Measurements from ENCODE around the gene UQCR11.
"Not testable (repeated sequence)": the region's sequence is repeated elsewhere in the genome, so short reads cannot be mapped to it uniquely, and the experiment has no call there.

The UQCR11 gene

GRCh38 chr19:1646659-1647453, 41.6 kb upstream of the UQCR11 start:
- no peak for TF ChIP-seq CTCF (IDR thresholded peaks at IDR 0.05; ENCODE audit: insufficient read depth, low read depth, low read length, missing control alignments)
- no peak for DNase-seq (ENCODE audit: low read depth)
- H3K4me3 ChIP-seq (ENCODE audit: low read depth, low read length) = peak overlapping the region; percentile 72

GRCh38 chr19:1646149-1646548, 40.9 kb upstream of the UQCR11 start:
- no peak for DNase-seq (ENCODE audit: low read depth)
- H3K4me3 ChIP-seq (ENCODE audit: low read depth, low read length) = no peak overlapping the region
- no peak for TF ChIP-seq CTCF (IDR thresholded peaks at IDR 0.05; ENCODE audit: insufficient read depth, low read depth, low read length, missing control alignments)

DNA sequence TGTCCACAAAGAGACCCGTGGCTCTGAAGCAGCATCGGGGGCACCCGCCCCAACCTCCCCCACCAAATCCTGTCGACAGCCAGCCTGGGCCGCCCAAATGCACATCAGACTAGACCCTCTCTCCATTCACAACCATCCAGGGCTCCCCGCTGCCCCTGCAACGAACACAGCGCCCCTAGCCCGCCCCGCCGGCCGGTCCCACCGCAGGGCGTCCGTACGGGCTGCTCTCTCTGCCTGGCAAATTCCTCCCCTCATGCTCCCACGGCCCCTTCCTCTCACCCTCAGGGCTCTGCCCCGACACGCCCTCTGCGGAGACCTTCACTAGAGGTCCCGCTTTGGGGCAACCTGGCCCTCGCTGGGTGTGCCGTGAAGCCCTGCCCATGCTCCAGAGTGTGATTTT, 40.0 kb upstream of the UQCR11 start:
- no peak for TF ChIP-seq CTCF (IDR thresholded peaks at IDR 0.05; ENCODE audit: insufficient read depth, low read depth, low read length, missing control alignments)
- no peak overlapping the region for H3K4me3 ChIP-seq (ENCODE audit: low read depth, low read length)
- no peak for DNase-seq (ENCODE audit: low read depth)

DNA sequence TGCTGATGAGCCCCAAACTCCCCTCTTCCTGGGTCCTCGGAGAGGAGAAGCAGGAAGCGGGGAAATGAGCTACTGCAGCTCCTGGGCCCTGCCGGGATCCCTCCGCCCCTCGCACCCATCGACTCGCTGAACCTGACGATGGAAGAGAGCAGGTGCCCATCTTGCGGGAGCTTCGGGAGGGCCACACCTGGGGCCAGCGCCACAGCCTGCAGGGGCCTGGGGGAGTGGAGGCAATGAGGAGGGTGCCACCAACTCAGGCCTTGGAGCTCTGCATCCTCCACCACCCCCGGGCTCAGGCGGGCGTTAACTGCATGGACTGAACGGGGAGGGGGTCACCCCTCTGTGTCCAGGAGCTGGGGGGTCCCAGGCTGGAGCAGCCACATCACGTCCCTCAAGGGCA, 38.8 kb upstream of the UQCR11 start:
- no peak for TF ChIP-seq CTCF (IDR thresholded peaks at IDR 0.05; ENCODE audit: insufficient read depth, low read depth, low read length, missing control alignments)
- no peak overlapping the region for H3K4me3 ChIP-seq (ENCODE audit: low read depth, low read length)
- no peak for DNase-seq (ENCODE audit: low read depth)

DNA sequence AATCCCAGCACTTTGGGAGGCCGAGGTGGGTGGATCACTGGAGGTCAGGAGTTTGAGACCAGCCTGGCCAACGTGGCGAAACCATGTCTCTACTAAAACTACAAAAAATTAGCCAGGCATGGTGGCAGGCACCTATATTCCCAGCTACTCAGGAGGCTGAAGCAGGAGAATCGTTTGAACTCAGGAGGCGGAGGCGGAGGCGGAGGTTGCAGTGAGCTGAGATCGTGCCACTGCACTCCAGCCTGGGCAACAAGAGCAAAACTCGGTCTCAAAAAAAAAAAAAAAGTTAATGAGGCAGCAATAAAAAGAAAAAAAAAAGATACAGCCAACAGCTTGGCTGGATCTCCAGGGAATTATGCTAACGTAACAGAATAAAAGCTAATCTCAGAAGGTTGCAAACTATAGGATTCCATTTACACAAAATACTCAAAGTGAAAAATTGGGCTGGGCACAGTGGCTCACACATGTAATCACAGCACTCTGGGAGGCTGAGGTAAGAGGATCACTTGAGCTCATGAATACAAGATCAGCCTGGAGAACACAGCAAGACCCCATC, 35.7 kb upstream of the UQCR11 start:
- H3K4me3 ChIP-seq (ENCODE audit: low read depth, low read length); DNase-seq (ENCODE audit: low read depth): not testable (repeated sequence)

GRCh38 chr19:1636325-1637236, 31.3 kb upstream of the UQCR11 start:
- no peak for DNase-seq (ENCODE audit: low read depth)

More at GRCh38 chr19:1636325-1637236, 31.3 kb upstream of the UQCR11 start:
- no peak for TF ChIP-seq CTCF (IDR thresholded peaks at IDR 0.05; ENCODE audit: insufficient read depth, low read depth, low read length, missing control alignments)
- no peak overlapping the region for H3K4me3 ChIP-seq (ENCODE audit: low read depth, low read length)
